ENCODE data around the gene NEO1.

The NEO1 gene

DNA sequence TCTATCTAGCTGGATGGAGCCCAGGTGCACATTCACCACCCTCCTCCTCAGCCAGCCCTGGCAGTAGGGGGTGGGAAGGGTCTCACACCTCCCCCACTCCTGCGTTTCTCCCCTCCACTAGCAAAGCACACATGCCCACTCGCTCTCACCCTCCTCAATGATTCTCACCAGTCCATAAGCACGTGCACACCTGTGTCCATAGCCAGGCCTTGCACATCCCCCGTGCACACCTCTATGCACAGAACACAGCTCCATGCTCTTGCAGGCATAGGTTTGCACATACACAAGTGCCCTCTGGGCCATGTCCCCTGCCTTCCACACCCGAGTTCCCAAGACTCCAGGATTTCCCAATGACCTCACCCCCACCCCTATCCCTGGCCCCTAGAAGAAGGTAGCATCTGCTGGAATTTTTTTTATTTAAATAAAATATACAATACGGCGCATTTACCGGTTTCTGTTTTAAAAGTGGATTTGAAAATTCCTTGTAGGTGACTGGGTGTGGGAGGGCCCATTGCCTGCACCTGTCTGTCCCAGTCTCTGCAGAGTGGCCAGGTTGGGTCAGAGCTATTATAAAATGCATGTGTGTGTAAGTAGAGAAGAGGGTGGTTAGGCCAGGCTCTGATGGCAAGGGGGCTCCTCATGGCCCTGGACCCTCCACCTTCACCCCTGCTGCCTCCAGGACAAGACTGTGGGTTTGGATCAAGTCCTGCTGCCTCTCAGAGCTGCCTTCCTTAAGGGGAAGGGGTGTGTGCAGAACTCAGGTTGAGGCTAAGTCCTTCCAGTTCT lies 267.4 kb downstream of the NEO1 start:
- no peak for DNase-seq

DNA sequence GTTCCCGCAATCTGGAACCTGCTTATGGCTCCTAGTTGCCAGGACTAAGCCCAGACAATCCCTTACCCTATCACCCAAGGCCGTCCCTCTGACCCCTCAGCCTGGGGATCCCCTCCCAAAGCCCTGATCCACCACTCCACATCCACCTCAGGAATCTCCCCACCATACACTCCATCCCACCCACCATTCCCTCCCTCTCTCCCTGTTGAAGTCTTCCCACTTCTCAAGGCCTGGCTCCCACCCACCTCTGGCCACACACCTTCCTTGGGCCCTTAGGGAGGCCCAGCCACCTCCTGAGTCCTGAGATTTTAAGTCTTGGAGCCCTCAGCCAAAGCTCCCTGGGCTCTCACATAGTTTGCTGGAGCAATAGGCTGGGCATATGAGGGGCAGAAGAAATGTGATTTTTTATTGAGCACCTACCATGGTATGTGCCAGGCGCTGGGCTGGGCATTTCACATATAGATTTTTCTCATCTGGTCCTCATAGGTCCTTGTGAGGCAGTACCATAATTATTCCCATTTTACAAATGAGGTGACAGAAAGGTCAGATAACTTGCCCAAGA lies 268.4 kb downstream of the NEO1 start:
- DNase-seq, result no peak

- DNase-seq, result no peak
These were observed 269.5 kb downstream of the NEO1 start for GRCh38 chr15:73321496-73322450.

DNA sequence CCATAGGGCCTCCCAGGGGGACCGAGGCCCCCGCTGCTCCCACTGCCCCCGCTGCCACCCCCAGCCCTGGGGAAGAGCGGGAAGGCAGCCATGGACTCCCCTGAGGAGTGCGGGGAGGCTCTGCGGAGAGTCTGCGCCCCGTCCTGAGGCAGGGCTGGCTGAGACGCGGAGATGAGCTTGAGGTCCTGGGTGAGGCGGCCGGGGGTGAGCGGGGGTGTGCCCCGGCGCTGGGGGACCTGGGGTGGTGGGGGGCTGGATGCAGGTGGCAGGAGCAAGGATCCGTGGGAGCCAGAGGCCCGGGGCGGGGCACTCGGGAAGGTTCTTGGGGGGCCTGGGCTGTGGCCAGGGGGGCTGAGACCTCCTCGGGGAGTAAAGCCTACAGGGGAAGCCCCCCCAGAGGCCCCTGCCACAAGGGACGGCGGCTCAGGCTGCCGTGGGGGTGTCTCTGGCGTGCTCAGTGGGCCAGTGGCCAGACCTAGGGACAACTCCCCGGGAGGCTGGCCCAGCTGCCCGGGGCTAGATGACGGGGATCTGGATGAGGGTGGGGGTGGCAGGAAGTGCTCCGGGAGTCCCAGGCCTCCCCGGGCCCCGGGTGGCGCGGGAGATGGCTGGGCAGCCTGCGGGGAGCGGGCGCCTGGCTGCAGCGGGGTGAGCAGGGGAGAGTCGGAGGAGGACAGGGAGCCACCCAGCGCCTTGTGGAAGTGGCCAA lies 270.6 kb downstream of the NEO1 start:
- no peak for DNase-seq

DNA sequence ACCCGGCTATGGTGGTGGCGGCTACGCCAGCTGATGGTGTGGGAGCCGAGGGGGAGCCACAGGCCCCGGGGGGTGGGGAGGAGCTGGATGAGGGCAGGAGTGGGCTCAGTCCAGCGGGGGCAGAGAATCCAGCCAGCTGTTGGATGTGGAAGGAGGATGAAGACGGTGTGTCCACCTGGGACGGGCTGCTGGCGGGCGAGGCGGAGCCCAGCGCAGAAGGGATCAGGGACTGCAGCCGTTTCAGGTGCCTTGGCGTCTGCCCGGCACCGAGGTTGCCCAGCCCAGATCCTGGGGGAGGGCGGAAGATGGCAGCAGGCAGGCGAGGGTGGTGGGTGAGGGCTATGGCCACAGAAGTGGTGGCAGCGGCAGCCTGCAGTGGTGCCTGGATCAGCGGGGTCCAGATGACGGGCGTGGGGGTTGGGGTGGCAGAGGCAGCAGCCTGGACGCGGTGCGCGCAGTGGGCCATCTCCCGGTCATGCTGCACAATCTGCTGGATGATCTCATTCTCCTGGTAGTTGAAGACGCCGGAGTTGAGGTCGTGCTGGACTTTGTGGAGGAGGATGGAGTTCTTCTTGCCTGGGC lies 271.2 kb downstream of the NEO1 start:
- DNase-seq, result no peak

DNA sequence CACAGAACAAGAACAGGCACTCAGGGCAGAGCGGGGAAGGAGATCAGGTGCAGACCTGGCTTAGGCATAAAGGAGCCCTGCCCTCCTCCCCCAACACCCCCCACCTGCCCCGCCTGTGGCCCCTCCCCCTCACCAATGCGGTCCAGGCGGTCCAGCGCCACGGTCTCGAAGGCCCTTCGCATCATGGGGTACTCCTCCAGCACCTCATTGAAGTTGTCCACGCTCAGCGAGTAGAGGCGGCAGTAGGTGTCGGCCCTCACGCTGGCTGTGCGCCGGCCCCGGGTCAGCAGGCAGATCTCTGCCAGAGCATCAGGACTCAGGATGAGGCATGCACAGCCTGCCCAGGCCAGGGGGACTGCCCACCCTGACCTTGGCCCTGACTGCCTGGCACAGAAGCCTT lies 271.7 kb downstream of the NEO1 start:
- no peak for DNase-seq

GRCh38 chr15:73324496-73325170 lies 272.4 kb downstream of the NEO1 start:
- DNase-seq, result no peak

GRCh38 chr15:73325191-73325861 lies 273.1 kb downstream of the NEO1 start:
- no peak for DNase-seq

GRCh38 chr15:73326157-73326556 lies 273.9 kb downstream of the NEO1 start:
- DNase-seq, result no peak

DNA sequence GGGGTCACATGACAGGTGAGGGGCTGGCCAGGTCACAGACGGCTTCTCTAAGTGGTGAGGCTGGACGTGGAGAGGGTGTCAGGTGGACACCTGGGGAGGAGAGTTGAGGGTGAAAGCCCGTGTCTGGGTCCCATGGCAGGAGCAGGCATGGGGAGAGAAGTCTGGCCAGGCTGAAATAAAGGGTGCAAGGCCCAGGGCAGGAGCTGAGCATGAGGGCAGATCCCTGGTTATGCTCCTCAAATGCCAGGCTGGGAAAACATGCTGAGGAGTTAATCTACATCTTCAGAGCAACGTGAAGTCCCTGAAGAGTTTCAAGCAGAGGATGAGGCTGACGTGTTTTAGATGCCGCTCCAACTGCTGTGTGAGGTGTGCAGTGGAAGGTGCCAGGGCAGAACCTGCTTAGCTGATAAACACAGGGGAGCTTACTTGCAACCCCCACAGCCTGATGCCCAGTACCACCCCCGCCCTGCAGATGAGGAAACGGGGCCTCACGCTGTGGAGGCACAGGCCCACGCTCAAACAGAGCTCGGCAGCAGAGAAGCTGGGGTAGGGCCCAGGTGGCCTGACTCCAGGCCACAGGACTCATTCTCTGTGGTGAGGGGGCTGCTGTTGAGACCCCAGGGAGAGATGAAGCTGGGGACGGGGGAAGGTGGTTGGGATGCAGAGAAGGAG lies 276.0 kb downstream of the NEO1 start:
- DNase-seq, result no peak

DNA sequence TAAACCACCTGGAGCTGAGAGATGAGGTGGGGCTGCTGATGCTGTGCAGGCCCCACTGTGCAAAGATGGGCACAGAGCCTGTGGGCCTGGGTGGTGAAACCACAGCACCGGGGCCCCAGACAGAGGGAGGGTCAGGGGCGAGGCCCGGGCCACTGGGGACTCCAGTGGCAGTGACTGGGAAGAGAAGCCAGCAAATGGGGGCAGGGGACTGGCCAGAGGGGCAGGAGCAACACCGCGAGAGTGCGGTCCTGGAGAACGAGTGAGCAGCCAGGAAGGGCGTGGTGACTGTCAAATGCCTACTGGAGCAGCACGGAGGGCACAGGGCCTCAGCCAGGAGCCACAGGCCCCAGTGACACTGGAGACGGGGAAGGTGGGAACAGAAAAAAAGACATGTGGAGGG lies 276.7 kb downstream of the NEO1 start:
- no peak for DNase-seq

DNA sequence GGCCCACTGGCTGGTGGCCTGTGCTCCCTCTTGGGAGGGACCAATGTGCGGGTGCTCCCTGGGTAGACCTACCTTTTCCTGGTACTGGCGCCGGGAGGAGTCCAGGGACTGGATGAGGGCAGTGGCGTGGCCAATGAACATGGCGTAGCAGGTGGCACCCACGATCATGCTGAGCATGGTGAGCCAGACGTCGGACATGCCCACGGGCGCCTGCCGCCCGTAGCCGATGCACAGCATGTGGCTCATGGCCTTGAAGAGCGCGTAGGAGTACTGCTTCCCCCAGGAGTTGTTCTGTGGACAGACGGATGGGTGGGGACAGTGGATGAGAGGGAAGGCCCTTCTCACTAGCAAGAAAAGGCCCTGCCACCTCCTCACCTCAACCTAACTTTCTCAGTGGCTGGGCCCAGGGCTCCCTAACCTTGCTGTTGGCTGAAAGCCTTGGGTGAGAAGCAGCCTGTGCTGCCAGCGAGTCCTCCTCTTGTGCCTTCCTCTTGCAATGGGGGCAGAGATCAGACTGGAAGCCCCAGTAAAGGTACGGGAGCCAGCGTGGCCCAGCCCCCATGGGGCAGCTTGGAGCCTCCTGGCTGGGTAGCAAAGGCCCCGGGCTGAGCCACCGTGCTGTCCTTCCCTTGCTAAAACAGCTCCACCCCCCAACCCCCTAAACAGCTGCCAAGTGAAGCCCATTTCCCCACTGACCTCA lies 277.4 kb downstream of the NEO1 start:
- no peak for DNase-seq

- DNase-seq, result no peak
These were observed 278.2 kb downstream of the NEO1 start for GRCh38 chr15:73330206-73331051.

GRCh38 chr15:73331501-73331900 lies 279.2 kb downstream of the NEO1 start:
- no peak for DNase-seq

GRCh38 chr15:73331991-73332925 lies 280.0 kb downstream of the NEO1 start:
- no peak for DNase-seq

- DNase-seq, result no peak
These were observed 280.7 kb downstream of the NEO1 start for GRCh38 chr15:73333001-73333400.

DNA sequence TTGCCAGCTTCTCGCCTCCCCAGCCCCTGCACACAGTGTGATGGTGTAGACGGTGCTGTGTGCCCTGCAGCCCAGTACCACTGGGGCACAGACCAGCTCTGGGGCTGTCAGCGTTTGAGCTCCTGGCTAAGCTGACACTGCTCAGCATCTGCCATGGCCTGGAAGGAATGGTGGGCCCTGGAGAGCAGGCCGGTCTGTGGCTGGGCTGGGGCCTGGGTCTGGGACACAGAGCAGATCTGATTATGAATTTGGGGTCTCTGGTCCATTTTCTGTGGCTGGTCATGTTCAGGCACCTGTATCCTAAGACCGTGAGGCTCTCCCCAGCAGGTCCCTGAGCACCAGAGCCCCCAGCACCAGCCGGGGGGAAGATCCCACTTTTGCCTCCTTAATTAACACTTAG lies 281.8 kb downstream of the NEO1 start:
- no peak for DNase-seq

GRCh38 chr15:73335026-73335425 lies 282.8 kb downstream of the NEO1 start:
- DNase-seq, result no peak

Measured in fibroblast of upper back skin (primary cell).